ENCODE measurements around the gene DERL3. TPM values are rescaled to one million over a fixed set of nuclear protein-coding genes. Genes with fewer than 3 reads are reported as not detected.
A peak's percentile ranks its signal among the peaks of the same experiment; 100 is the strongest.

The DERL3 gene
- total RNA-seq, 1 donor from 2014 or later = 3.8 TPM

DNA sequence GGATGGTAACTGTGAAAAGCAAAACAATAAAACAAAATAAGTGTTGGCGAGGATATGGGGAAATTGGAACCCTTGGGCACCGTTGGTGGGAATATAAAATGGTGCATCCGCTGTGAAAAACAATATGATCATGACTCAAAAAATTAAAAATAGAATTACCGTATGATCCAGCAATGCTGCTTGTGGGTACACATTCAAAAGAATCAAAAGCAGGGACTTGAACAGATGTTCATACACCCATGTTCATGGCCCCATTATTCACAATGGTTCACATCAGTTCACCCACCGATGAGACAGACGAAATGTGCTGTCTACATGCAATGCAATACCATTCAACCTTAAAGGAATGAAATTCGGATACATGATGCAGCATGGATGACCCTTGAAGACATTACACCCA, 1.2 kb upstream of the DERL3 start:
- Histone ChIP-seq H3K36me3 (peaks cover 12% of the 10 kb centered on the region), H3K27ac (no peak overlapping the region), H3K27me3 (no peaks in the 10 kb centered on the region), H3K4me1 (peaks cover 22% of the 10 kb centered on the region), H3K9me3 (no peaks in the 10 kb centered on the region), H3K4me3 (no peak overlapping the region)
- intact Hi-C loops (cut with DNase I) = loop anchor here (10.0 kb wide), 1 partner anchor 65 kb away; the partner anchor contains the start of gene MMP11
- TF ChIP-seq, protein P1, sequence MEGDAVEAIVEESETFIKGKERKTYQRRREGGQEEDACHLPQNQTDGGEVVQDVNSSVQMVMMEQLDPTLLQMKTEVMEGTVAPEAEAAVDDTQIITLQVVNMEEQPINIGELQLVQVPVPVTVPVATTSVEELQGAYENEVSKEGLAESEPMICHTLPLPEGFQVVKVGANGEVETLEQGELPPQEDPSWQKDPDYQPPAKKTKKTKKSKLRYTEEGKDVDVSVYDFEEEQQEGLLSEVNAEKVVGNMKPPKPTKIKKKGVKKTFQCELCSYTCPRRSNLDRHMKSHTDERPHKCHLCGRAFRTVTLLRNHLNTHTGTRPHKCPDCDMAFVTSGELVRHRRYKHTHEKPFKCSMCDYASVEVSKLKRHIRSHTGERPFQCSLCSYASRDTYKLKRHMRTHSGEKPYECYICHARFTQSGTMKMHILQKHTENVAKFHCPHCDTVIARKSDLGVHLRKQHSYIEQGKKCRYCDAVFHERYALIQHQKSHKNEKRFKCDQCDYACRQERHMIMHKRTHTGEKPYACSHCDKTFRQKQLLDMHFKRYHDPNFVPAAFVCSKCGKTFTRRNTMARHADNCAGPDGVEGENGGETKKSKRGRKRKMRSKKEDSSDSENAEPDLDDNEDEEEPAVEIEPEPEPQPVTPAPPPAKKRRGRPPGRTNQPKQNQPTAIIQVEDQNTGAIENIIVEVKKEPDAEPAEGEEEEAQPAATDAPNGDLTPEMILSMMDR (IDR thresholded peaks at IDR 0.05) = no peak
- ATAC-seq (no peak), DNase-seq (no peak)

GRCh38 chr22:23837911-23838680, 710 bp downstream of the DERL3 start:
- ATAC-seq = no peak
- Histone ChIP-seq H3K4me1 (peaks cover 12% of the 10 kb centered on the region), H3K36me3 (peaks cover 32% of the 10 kb centered on the region), H3K4me3 (peak overlapping the region; percentile 60), H3K9me3 (no peaks in the 10 kb centered on the region), H3K27ac (no peak overlapping the region), H3K27me3 (no peaks in the 10 kb centered on the region)
- no peak for DNase-seq
- intact Hi-C loops (cut with DNase I) = no loop called here
- TF ChIP-seq, protein P1 (IDR thresholded peaks at IDR 0.05) = no peak

- H3K36me3 ChIP-seq = peaks cover 36% of the 10 kb centered on the region
- ATAC-seq = no peak
- H3K4me1 ChIP-seq = peaks cover 12% of the 10 kb centered on the region
- intact Hi-C loops (cut with DNase I) = no loop called here
- no peaks in the 10 kb centered on the region for H3K27me3 ChIP-seq
- TF ChIP-seq, protein P1 (IDR thresholded peaks at IDR 0.05) = no peak
- no peak overlapping the region for H3K27ac ChIP-seq
- DNase-seq = no peak
- no peak overlapping the region for H3K4me3 ChIP-seq
- no peaks in the 10 kb centered on the region for H3K9me3 ChIP-seq
Observed at GRCh38 chr22:23837496-23837859, 1.3 kb downstream of the DERL3 start.

DNA sequence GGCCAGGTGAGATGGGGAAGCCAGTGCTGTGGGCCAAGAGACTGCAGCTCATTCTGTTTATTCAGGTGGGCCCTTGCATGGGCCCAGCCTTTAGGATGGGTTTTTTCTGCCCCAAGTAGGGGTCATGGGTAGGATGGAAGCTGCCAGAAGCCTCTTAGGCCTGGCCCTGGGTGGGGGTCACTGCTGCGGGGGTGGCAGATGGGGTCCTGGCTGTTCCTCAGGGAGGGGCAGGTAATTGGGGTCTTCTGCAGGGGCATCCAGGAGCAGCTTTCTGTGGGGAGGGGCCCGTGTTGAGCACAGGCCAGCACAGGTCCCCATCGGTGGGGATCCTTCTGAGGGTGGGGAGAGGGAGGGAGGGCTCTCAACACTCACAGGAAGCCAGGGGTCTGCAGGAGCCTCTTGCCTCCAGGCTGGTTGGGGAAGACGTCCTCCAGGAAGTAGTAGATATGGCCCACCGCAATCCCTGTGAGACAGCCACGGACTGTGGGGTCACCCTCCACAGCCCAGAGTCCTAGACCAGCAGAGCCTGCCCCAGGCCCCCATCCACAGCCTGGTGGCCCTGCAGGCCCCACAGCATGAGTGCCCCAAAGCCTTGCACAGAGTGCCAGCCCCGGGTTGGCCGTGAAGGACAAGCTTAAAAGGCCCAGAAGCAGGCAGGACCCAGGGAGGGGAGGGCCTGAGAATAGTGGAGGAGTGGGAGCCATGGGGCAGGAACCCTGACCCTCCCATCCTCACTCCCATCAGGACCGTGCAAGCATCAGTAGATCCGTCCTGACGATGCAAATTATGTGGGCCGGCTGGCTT, 1.9 kb downstream of the DERL3 start:
- intact Hi-C loops (cut with DNase I) = no loop called here
- peaks cover 12% of the 10 kb centered on the region for H3K4me1 ChIP-seq
- H3K36me3 ChIP-seq = peaks cover 41% of the 10 kb centered on the region
- H3K27ac ChIP-seq = no peak overlapping the region
- DNase-seq = no peak
- no peaks in the 10 kb centered on the region for H3K9me3 ChIP-seq
- no peak overlapping the region for H3K4me3 ChIP-seq
- ATAC-seq = no peak
- TF ChIP-seq, protein P1 (IDR thresholded peaks at IDR 0.05) = no peak
- H3K27me3 ChIP-seq = no peaks in the 10 kb centered on the region

DNA sequence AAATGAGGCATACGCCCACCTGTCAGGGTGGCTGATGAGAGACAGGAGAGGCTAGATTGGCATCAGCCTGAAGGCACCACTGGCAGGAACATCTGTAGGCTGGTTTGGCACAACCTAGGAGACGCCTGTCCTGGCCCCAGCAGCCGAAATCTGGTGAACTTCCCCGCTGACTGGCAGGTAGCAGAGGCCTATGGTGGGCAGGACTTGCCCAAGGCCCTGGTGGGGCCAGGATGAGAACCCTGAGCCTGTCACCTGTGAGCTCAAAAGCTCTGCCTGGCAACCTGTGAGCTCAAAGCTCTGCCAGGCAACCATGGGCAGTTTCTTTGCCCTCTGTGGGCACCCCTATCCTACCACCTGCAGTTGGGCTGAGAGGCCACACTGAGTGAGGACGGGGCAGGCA, 2.5 kb downstream of the DERL3 start:
- no peak for DNase-seq
- H3K4me1 ChIP-seq = peaks cover 12% of the 10 kb centered on the region
- intact Hi-C loops (cut with DNase I) = no loop called here
- no peak overlapping the region for H3K4me3 ChIP-seq
- H3K36me3 ChIP-seq = peaks cover 47% of the 10 kb centered on the region
- no peak for ATAC-seq
- no peak overlapping the region for H3K27ac ChIP-seq
- H3K27me3 ChIP-seq = no peaks in the 10 kb centered on the region
- H3K9me3 ChIP-seq = no peaks in the 10 kb centered on the region
- TF ChIP-seq, protein P1 (IDR thresholded peaks at IDR 0.05) = no peak
